ENCODE data around the gene NEDD8.

DNA sequence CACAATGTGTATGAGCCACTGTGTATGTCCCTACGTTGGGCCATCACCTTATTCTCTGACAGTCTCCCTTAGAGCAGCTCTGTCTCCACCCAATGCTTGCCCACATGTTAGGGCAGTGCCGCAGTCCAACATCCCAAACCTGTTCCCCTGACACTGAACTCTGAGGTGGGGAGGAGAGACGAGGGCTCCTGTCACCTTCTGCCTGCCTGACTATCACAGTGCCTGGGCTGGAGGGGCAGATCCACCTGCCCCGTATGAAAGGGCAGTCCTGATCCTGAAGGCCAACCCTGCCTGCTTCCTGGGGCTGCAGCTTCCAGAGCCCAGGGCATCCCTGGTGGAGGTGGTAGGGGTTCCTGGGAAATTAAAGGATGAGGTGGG lies 28.6 kb upstream of the NEDD8 start:
- TF ChIP-seq, protein P1, sequence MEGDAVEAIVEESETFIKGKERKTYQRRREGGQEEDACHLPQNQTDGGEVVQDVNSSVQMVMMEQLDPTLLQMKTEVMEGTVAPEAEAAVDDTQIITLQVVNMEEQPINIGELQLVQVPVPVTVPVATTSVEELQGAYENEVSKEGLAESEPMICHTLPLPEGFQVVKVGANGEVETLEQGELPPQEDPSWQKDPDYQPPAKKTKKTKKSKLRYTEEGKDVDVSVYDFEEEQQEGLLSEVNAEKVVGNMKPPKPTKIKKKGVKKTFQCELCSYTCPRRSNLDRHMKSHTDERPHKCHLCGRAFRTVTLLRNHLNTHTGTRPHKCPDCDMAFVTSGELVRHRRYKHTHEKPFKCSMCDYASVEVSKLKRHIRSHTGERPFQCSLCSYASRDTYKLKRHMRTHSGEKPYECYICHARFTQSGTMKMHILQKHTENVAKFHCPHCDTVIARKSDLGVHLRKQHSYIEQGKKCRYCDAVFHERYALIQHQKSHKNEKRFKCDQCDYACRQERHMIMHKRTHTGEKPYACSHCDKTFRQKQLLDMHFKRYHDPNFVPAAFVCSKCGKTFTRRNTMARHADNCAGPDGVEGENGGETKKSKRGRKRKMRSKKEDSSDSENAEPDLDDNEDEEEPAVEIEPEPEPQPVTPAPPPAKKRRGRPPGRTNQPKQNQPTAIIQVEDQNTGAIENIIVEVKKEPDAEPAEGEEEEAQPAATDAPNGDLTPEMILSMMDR (conservative IDR thresholded peaks at IDR 0.05 in 1 of 2, IDR thresholded peaks at IDR 0.05 in 1 of 2; ENCODE audit: low read depth in 1 of 2, low read length in 2 of 2): no peak
- TF ChIP-seq EZH2 (IDR thresholded peaks at IDR 0.05; ENCODE audit: low read length, missing control alignments): no peak

Measured in fibroblast of lung (primary cell).